Left colon (tissue), 2 donors: Measurements from ENCODE around the gene TUBB. TPM values are rescaled to one million over a fixed set of nuclear protein-coding genes. Genes with fewer than 3 reads are reported as not detected.
"Not testable (repeated sequence)": the region's sequence is repeated elsewhere in the genome, so short reads cannot be mapped to it uniquely, and the experiment has no call there.

Experiments
- ATAC-seq: fragments of 200-7000 bp; cut with Tn5 transposase; one replicate; pipeline ENCODE4 v1.9.1; 2020; ENCODE audit warnings: mild to moderate bottlenecking, moderate library complexity
- DNase-seq, 2 donors: peaks; one replicate each; pipeline ENCODE4 v3.0.0-alpha.2; 2020
- intact Hi-C, 2 donors: fragments of 100-400 bp; cut with DNase I in 1 of 2; cut with micrococcal nuclease in 1 of 2; formaldehyde crosslinking; loops; one replicate each; pipeline versions ENCODE4 v1.11.2 to v1.14.0; 2022; cut with DNase I, micrococcal nuclease
- total RNA-seq, 2 donors: library from RNA; stranded (reverse); fragmentation: NEBNext Ultra II Directional; extraction: Animal tissue kit (Norgen Biotek cat#: 25700); gene quantifications; one replicate each; pipeline ENCODE4 v1.2.1, GENCODE V29; 2021
- donor health status: DM: no; HTN: no; CAD: no.
- donor health status: DM: yes; HTN: yes; CAD: no.

Gene TUBB
- total RNA-seq, 2 donors from 2014 or later, result 149 to 195 TPM

- DNase-seq, intact Hi-C loops, ATAC-seq: not testable (repeated sequence)
Observed at GRCh38 chr6:30765495-30765894, 45.3 kb downstream of the TUBB start.

GRCh38 chr6:30766461-30767157, 46.5 kb downstream of the TUBB start:
- intact Hi-C loops, result no loop called here
- DNase-seq (no peak), ATAC-seq (no peak)

- no peak for DNase-seq
- no peak for ATAC-seq
- intact Hi-C loops, result no loop called here
Observed at GRCh38 chr6:30767158-30767943, 47.2 kb downstream of the TUBB start.

GRCh38 chr6:30767944-30768301, 47.8 kb downstream of the TUBB start:
- no peak for DNase-seq
- ATAC-seq, result no peak
- intact Hi-C loops, result no loop called here

- intact Hi-C loops, result no loop called here
- no peak for ATAC-seq
- no peak for DNase-seq
Observed at GRCh38 chr6:30768634-30769087, 48.5 kb downstream of the TUBB start.

- ATAC-seq (peak; percentile 58), DNase-seq (peak in 1 of 2 donors; percentile 71)
- intact Hi-C loops, result no loop called here
Observed at GRCh38 chr6:30769088-30769852, 49.1 kb downstream of the TUBB start.

GRCh38 chr6:30769853-30770524, 49.8 kb downstream of the TUBB start:
- DNase-seq (no peak), ATAC-seq (no peak)
- intact Hi-C loops, result no loop called here

GRCh38 chr6:30770592-30770991, 50.4 kb downstream of the TUBB start:
- ATAC-seq (no peak), DNase-seq (no peak)
- intact Hi-C loops, result no loop called here

GRCh38 chr6:30774701-30775100, 54.5 kb downstream of the TUBB start:
- no peak for DNase-seq
- intact Hi-C loops, result no loop called here
- no peak for ATAC-seq

Other genes with a start within 250 kb of the TUBB start
- gene HLA-E, start 230.8 kb upstream of the TUBB start, total RNA-seq, result 100 to 1,000 TPM; 332 to 370 TPM
- 10 to 100 TPM; 42.6 to 43.8 TPM for gene GNL1, start 163.9 kb upstream of the TUBB start, total RNA-seq
- 1 to 10 TPM; 4.2 to 4.7 TPM for gene PRR3, start 163.1 kb upstream of the TUBB start, total RNA-seq
- gene ABCF1, start 148.9 kb upstream of the TUBB start, total RNA-seq, result 10 to 100 TPM; 41.7 to 52.0 TPM
- gene PPP1R10, start 103.1 kb upstream of the TUBB start, total RNA-seq, result 10 to 100 TPM; 73.6 to 74.8 TPM
- 10 to 100 TPM; 55.7 to 60.6 TPM for gene MRPS18B, start 102.5 kb upstream of the TUBB start, total RNA-seq
- gene ATAT1, start 93.5 kb upstream of the TUBB start, total RNA-seq, result 10 to 100 TPM; 11.3 to 13.1 TPM
- gene C6orf136, start 73.2 kb upstream of the TUBB start, total RNA-seq, result 100 to 1,000 TPM in 1 of 2 donors, 10 to 100 TPM in 1; 78.9 to 101 TPM
- gene DHX16, start 47.3 kb upstream of the TUBB start, total RNA-seq, result 10 to 100 TPM; 27.8 to 34.8 TPM
- 10 to 100 TPM in 1 of 2 donors, 1 to 10 TPM in 1; 6.3 to 16.7 TPM for gene PPP1R18, start 33.7 kb upstream of the TUBB start, total RNA-seq
- gene NRM, start 29.4 kb upstream of the TUBB start, total RNA-seq, result 1 to 10 TPM; 4.6 to 5.4 TPM
- 10 to 100 TPM; 11.1 to 16.3 TPM for gene MDC1, start 3.1 kb upstream of the TUBB start, total RNA-seq
- gene FLOT1, start 22.3 kb downstream of the TUBB start, total RNA-seq, result 100 to 1,000 TPM; 130 to 137 TPM
- gene IER3, start 24.2 kb downstream of the TUBB start, total RNA-seq, result 100 to 1,000 TPM in 1 of 2 donors, 10 to 100 TPM in 1; 70.9 to 169 TPM
- 100 to 1,000 TPM; 297 to 333 TPM for gene DDR1, start 164.2 kb downstream of the TUBB start, total RNA-seq
- 10 to 100 TPM; 18.3 to 34.4 TPM for gene GTF2H4, start 187.9 kb downstream of the TUBB start, total RNA-seq
- gene VARS2, start 193.9 kb downstream of the TUBB start, total RNA-seq, result 10 to 100 TPM; 17.7 to 34.8 TPM
- gene SFTA2, start 211.8 kb downstream of the TUBB start, total RNA-seq, result not detected
- not detected for gene MUCL3, start 220.6 kb downstream of the TUBB start, total RNA-seq